B cell (primary cell): ENCODE results near the gene DNAH8. TPM values are rescaled to one million over a fixed set of nuclear protein-coding genes. Genes with fewer than 3 reads are reported as not detected.
A peak's percentile ranks its signal among the peaks of the same experiment; 100 is the strongest.

Experiments used
- ATAC-seq: fragments of 200-7000 bp; cut with Tn5 transposase; one replicate; pipeline ENCODE4 v1.10.0; 2021; ENCODE audit warnings: low read depth, mild to moderate bottlenecking, moderate number of reproducible peaks, moderate library complexity
- CTCF ChIA-PET: fragments of 350-600 bp; sonication (Branson Sonifier 250); formaldehyde crosslinking; loops from one replicate; lab custom pipeline; 2021; ENCODE audit warnings: antibody characterized with exemption, inconsistent platforms; lab: Charles Lee
- POLR2A ChIA-PET: fragments of 350-600 bp; sonication (Branson Sonifier 250); formaldehyde crosslinking; loops from one replicate; lab custom pipeline; 2021; ENCODE audit warnings: antibody characterized with exemption; lab: Charles Lee
- DNase-seq: peaks from one replicate; pipeline ENCODE4 v3.0.0; 2013
- H2AFZ ChIP-seq: 2 replicates; pipeline ENCODE4 v1.6.1; 2012; ENCODE audit warnings: mild to moderate bottlenecking, low read depth, low read length; ENCODE audit not compliant: insufficient read depth, poor library complexity, severe bottlenecking
- H3K27ac ChIP-seq, 2 donors: 1 replicate in 1 of 2; 2 replicates in 1 of 2; pipeline ENCODE4 v1.5.1; 2012 to 2013; ENCODE audit warnings: low read length in 2 of 2, mild to moderate bottlenecking in 2 of 2, moderate library complexity in 1 of 2
- H3K27me3 ChIP-seq, 4 experiments: fragments of 200-600 bp in 1 of 4; sonication (generic) in 1 of 4; replicated peaks in 1 of 4; 1 replicate in 2 of 4; 2 replicates in 2 of 4; pipeline versions ENCODE4 v1.6.1 to v1.7.0; 2013 to 2016; ENCODE audit warnings: low read length in 3 of 4, mild to moderate bottlenecking in 2 of 4, mixed read lengths in 1 of 4, moderate library complexity in 1 of 4; ENCODE audit not compliant: insufficient read depth in 4 of 4, control insufficient read depth in 3 of 4; ENCODE audit errors: control extremely low read depth in 1 of 4
- H3K36me3 ChIP-seq, 2 experiments: replicated peaks in 1 of 2; 1 replicate in 1 of 2; 2 replicates in 1 of 2; pipeline versions ENCODE4 v1.6.1 to v1.7.1; 2013; ENCODE audit warnings: low read length in 1 of 2; ENCODE audit not compliant: insufficient read depth in 2 of 2, control insufficient read depth in 1 of 2; ENCODE audit errors: control extremely low read depth in 1 of 2, extremely low read depth in 1 of 2
- H3K4me1 ChIP-seq, 2 donors: fragments of 200-600 bp in 1 of 2; sonication (generic) in 1 of 2; 1 replicate in 1 of 2; 2 replicates in 1 of 2; pipeline versions ENCODE4 v1.5.1 to v1.6.1; 2013 to 2017; ENCODE audit warnings: low read length in 2 of 2; ENCODE audit not compliant: control insufficient read depth in 2 of 2, insufficient read depth in 2 of 2
- H3K4me2 ChIP-seq: replicated peaks from 2 replicates; pipeline ENCODE3; 2012; ENCODE audit warnings: mild to moderate bottlenecking, low read depth, low read length; ENCODE audit not compliant: poor library complexity, severe bottlenecking
- H3K4me3 ChIP-seq, 5 experiments: fragments of 200-600 bp in 1 of 5; sonication (generic) in 1 of 5; 1 replicate in 3 of 5; 2 replicates in 2 of 5; pipeline versions ENCODE4 v1.5.1 to v1.7.0; 2011 to 2016; ENCODE audit warnings: low read length in 4 of 5, mild to moderate bottlenecking in 4 of 5, low read depth in 2 of 5, control low read depth in 1 of 5, moderate library complexity in 1 of 5; ENCODE audit not compliant: insufficient read depth in 1 of 5; ENCODE audit errors: control extremely low read depth in 1 of 5, extremely low read depth in 1 of 5
- H3K79me2 ChIP-seq: fragments of 200-600 bp; sonication (generic); one replicate; pipeline ENCODE4 v1.6.0; 2016; ENCODE audit warnings: low read length; ENCODE audit not compliant: control insufficient read depth, insufficient read depth
- H3K9ac ChIP-seq: fragments of 200-600 bp; sonication (generic); 2 replicates; pipeline ENCODE4 v1.6.1; 2017; ENCODE audit warnings: mild to moderate bottlenecking, low read length, moderate library complexity
- H3K9me3 ChIP-seq, 3 donors: one replicate each; pipeline versions ENCODE4 v1.6.1 to v1.7.1; 2013; ENCODE audit warnings: low read length in 2 of 3; ENCODE audit not compliant: control insufficient read depth in 2 of 3, insufficient read depth in 1 of 3; ENCODE audit errors: control extremely low read depth in 1 of 3
- H4K20me1 ChIP-seq: 2 replicates; pipeline ENCODE4 v1.6.0; 2012; ENCODE audit warnings: mild to moderate bottlenecking, low read length; ENCODE audit not compliant: insufficient read depth, control insufficient read depth, poor library complexity, severe bottlenecking
- H3K27ac Mint-ChIP-seq: one replicate; pipeline ENCODE4 v1.8.0; 2021; ENCODE audit warnings: mixed read lengths
- H3K27me3 Mint-ChIP-seq: one replicate; pipeline ENCODE4 v1.8.0; 2021; ENCODE audit warnings: mixed read lengths
- H3K4me1 Mint-ChIP-seq: one replicate; pipeline ENCODE4 v1.8.0; 2021; ENCODE audit warnings: mixed read lengths
- H3K4me3 Mint-ChIP-seq: one replicate; pipeline ENCODE4 v1.8.0; 2021; ENCODE audit warnings: mixed read lengths
- H3K9me3 Mint-ChIP-seq: one replicate; pipeline ENCODE4 v1.8.0; 2022; ENCODE audit warnings: mixed read lengths; ENCODE audit not compliant: insufficient read depth
- CTCF ChIP-seq: fragments of 200-600 bp; IDR thresholded peaks from one replicate; pipeline ENCODE4 v1.8.0; 2022; ENCODE audit warnings: antibody characterized with exemption, mild to moderate bottlenecking
- EZH2 ChIP-seq: IDR thresholded peaks from 2 replicates; pipeline ENCODE4 v1.6.1; 2012; ENCODE audit warnings: borderline replicate concordance, low read depth, mild to moderate bottlenecking, moderate library complexity, low read length; ENCODE audit not compliant: insufficient read depth, poor library complexity, severe bottlenecking
- WGBS: methylation state at CpG from one replicate; pipeline ENCODE4 v1.1.5; 2013; ENCODE audit warnings: missing lambda C conversion rate; ENCODE audit not compliant: insufficient coverage; 5-methylcytosine and 5-hydroxymethylcytosine counted together
- intact Hi-C: fragments of 100-400 bp; cut with micrococcal nuclease; formaldehyde crosslinking; loops from one replicate; pipeline ENCODE4 v1.10.0; 2022
- polyA minus RNA-seq: library from RNA; depleted of rRNA, polyadenylated mRNA; stranded (reverse); fragments of >200 nt; gene quantifications from 2 replicates; pipeline ENCODE4 v1.2.3, GENCODE V29; 2012
- polyA plus RNA-seq: library from polyadenylated mRNA; depleted of rRNA; stranded (reverse); fragments of >200 nt; gene quantifications from 2 replicates; pipeline ENCODE4 v1.2.3, GENCODE V29; 2012
- total RNA-seq, 2 donors: library from RNA; stranded (reverse); fragments of 120-200 nt in 1 of 2; gene quantifications; 1 replicate in 1 of 2; 2 replicates in 1 of 2; pipeline versions ENCODE4 v1.2.3 to v1.2.4, GENCODE V29; 2013 to 2022

Gene DNAH8, protein sequence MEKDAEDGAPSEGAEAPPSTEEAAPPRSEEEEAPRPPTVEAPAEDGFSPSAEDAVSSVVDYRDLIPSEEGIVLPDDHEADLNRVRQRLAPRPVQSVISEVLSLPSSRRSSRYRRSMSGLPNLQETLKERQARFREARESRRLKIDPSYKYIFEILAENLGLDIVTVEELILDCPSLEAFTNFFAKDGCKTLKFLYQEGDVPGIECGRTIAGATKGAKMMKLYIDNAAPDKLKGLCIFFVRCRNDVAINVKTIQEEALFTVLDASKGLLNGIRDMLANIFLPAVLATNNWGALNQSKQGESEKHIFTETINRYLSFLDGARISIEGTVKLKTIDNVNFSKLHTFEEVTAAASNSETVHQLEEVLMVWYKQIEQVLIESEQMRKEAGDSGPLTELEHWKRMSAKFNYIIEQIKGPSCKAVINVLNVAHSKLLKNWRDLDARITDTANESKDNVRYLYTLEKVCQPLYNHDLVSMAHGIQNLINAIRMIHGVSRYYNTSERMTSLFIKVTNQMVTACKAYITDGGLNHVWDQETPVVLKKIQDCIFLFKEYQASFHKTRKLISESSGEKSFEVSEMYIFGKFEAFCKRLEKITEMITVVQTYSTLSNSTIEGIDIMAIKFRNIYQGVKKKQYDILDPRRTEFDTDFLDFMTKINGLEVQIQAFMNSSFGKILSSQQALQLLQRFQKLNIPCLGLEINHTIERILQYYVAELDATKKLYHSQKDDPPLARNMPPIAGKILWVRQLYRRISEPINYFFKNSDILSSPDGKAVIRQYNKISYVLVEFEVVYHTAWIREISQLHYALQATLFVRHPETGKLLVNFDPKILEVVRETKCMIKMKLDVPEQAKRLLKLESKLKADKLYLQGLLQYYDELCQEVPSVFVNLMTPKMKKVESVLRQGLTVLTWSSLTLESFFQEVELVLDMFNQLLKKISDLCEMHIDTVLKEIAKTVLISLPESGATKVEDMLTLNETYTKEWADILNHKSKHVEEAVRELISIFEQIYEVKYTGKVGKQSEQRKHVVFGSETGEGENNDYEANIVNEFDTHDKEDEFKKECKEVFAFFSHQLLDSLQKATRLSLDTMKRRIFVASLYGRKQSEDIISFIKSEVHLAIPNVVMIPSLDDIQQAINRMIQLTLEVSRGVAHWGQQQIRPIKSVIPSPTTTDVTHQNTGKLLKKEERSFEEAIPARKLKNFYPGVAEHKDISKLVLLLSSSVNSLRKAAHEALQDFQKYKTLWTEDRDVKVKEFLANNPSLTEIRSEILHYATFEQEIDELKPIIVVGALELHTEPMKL (N-terminal part only)
- total RNA-seq: 1.0 and 1.1 TPM in 2 replicates
- 1.6 TPM for total RNA-seq (2013)
- 0.63 and 0.69 TPM in 2 replicates for polyA plus RNA-seq
- 0.36 and 1.1 TPM in 2 replicates for polyA minus RNA-seq

DNA sequence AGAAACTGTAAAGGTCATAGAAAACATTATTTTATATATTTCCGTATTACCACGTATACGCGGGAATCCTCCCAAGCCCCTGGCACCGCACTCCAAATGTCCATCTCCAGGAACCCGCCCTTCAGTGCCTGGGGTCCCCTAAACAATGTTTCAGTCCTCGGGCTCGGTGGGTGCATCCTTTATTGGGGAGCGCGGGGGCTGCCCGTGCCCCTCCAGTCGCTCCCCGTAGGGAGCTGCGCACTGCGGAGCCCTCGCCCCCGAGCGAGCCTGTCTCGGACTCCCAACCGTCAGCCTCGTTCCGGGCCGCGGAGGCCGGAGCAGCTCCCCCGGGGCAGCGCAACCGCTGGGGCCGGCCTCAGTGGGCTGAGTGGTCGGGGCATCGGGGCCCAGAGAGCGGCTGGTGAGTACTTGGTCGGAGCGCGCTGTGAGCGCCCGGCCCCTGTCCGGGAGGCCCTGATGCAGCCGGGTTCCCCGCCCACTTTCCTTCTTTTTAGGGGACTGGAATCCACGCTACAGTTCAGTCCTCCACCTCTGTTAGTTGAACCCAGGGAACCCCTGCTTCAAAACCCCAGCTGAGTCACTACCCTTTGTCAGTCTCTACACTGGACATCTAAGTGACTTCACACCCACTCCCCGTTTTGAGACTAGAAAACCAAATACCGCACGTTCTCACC lies at the start of gene DNAH8:
DNAH8 (plus strand) TSS at position 296 of the 674 bp plus-strand sequence. CDS start 7,499 bp downstream, outside the sequence.
- no peaks in the 10 kb centered on the region for H3K9me3 Mint-ChIP-seq
- H3K27me3 Mint-ChIP-seq: peaks cover 54% of the 10 kb centered on the region
- POLR2A ChIA-PET: no interaction called here

More for the DNA sequence above, at the start of gene DNAH8:
- peak; percentile 33 for DNase-seq
- Histone ChIP-seq H3K4me2 (peak within 1 kb of the TSS; percentile 88), H3K4me3 (peak within 1 kb of the TSS; percentile 34 to 70 (median 40)), H3K27ac (no peak within 1 kb of the TSS), H3K27me3 (peaks cover 0 to 49% (median 29%) of the 10 kb centered on the region in 4 experiments), H2AFZ (peak within 1 kb of the TSS; percentile 80), H3K9ac (peak within 1 kb of the TSS; percentile 63), H3K4me1 (peaks cover 11 to 13% of the 10 kb centered on the region in 2 donors), H3K36me3 (no peaks in the 10 kb centered on the region), H3K79me2 (no peaks in the 10 kb centered on the region), H3K9me3 (peaks cover 0 to 12% (median 3%) of the 10 kb centered on the region in 3 donors), H4K20me1 (no peaks in the 10 kb centered on the region)
- intact Hi-C loops: no loop called here
- H3K4me1 Mint-ChIP-seq: peaks cover 7% of the 10 kb centered on the region
- H3K4me3 Mint-ChIP-seq: peak within 1 kb of the TSS; percentile 77
- WGBS: under 1% methylated on average over 41 of the region's 44 CpGs
- no peak for TF ChIP-seq CTCF
- TF ChIP-seq EZH2: no peak
- CTCF ChIA-PET: no interaction called here
- peak; percentile 54 for ATAC-seq
- H3K27ac Mint-ChIP-seq: no peak within 1 kb of the TSS
